Measurements from ENCODE around the gene AREG.

GRCh38 chr4:74395633-74396032 is 49.3 kb upstream of the AREG start:
- TF ChIP-seq EZH2 (IDR thresholded peaks at IDR 0.05; ENCODE audit: low read length, missing control alignments) (no peak), CTCF (conservative IDR thresholded peaks at IDR 0.05 in 1 of 2, IDR thresholded peaks at IDR 0.05 in 1 of 2; ENCODE audit: low read depth in 1 of 2, low read length in 2 of 2) (no peak)

Measured in fibroblast of lung (primary cell).